ENCODE data around the gene TEDC1.

Gene TEDC1

DNA sequence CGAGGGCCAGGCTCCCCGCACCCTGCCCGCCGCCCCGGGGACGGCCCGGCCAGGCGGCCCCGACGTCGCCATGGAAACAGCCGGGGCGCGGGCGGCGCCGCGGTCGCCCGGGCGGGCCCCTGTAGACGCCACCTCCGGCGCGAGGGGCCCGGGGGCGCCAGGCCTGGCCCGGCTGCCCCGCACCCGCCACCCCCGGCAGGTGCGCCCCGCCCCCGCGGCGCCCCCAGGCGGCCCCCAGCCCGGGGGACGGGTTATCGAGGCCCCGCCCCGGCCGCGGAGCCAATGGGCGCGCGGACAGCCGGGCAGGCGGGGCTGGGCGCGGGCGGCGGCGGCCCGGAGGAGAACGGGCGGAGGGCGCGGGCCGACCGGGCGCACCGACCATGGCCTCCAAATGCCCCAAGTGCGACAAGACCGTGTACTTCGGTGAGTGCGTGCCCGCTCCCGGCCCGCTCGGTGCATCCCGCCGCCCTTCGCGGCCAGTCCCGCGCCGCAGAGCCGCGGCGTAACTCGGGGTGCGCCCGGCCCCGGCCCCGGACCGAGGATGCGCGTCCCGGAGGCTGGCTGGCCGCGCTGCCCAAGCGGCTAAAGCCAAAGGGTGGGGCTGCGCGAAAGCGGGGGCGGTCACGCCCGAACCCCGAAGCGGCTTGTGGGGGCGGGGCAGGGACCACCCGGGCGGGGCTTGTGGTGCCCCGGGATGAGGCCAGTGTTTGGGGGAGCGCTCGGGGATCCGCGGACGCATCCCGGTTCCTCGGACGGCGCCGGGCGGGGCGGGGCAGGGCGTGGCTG is 16.4 kb upstream of the TEDC1 start, which contains the start of gene CRIP2:
TSS of gene CRIP2 (plus strand) at position 339 of the 786 bp plus-strand sequence. CDS start at position 381, 42 bp downstream.
- FAIRE-seq: no peak

DNA sequence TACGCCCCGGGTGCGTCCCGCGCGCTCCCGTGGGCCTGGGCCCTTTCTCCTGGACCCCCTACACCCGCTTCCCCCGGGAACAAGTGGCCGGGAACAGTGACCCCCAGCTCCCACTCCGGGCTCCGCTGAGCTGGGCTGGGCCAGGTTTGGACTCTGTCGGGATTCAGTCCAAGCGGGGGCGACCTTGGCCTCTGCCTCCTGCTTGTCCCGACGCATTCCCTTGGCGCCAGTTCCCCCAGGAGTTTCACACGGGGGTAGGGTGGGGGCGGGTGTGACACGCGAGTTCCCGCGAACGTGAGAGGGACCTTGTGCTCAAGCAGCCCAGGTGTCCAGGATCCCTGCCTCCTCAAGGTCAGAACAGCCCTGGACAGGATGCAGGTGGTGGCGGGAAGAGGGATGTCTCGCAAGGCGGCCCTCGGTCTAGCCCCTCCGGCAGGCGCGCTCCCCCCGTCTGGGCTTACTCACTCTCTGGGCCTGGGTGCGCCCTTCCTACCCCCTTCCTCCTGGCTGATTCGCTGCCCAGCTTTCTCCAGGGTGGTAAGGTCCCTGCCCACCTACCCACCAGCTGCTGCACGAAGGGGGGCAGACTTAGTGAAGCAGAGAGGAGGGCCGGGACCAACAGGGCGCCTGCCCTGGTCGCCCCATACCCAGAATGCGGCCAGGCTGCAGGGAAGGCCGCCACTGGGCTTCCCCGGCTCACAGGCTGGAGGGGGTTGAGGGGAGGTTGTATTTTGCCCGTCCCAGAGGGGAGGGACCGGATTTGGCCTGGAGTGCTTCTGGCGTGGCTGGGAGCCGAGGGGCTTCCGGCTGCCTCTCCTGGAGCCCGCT is 15.6 kb upstream of the TEDC1 start:
- no peak for FAIRE-seq

DNA sequence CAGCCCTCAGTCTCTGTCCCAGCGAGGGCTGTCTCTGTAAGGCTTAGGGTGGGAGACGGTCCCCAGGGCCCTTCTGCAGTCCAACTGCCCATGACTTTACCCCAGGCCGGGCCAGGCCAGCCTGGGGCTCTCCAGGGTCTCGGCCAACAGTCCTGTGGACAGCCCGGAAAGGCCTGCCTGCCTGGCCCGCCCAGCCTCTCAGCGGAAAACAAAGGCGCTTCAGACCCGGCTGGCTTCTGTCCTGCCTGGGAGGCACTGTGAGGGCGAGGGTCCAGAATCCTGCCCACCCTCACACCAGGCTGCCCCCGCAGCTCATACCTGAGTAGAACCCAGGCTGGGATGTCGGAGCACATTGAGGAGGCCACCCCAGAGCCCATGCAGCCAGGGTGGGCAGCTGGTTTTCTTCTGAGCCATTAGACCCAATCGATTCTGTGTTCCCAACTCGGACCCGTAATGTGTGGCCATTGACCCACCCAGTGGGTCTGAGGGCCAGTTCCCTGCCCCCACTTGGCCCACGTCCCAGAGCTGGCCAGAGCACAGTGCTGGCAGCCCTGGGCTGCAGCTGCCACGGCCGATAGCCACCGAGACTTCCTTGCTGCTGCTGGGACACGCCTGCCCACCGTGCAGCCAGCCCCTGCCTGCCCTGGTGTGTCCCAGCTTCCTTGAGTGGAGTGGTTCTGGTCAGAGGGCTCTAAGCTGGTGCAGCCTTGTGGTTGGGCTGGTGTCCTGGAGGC is 14.8 kb upstream of the TEDC1 start:
- FAIRE-seq: no peak

DNA sequence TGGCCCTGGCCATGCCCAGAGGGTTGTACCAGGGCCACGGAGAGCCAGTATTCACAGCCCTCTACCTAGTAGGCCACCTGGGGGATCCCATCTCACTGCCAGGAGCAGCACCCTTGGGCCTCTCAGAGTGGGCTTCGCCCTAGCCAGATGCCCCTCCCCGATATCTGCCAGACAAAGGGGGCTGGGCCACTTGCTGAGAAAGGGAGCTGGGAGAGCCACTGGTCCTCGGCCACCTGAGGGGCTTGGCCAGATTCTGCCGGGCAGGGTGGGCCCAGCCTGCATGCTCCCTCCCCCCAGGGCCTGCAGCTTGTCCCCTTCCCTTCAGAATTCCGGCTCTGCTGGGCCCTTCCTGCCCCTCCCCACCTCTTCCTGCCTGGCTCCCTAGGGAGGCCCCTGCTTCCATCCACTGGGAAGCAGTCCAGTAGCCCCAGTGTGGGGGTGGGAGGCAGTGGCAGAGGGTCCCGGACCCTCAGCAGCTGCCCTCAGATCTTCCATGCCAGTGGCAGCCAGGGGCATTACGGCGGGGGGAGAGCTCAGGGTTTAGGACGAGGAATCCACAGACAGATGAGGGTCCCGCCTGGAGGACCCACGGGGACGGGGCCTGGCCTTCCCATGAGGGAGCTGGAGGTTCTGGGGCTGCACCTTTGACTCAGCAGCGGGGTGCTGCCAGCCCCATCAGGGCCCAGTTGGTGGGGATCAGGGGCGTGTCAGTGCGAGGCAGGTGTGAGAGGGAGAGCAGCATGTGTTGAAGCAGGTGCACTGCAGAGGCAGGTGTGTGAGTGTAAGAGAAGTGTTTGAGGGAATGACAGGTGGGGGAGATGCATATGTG is 14.0 kb upstream of the TEDC1 start:
- FAIRE-seq: no peak

DNA sequence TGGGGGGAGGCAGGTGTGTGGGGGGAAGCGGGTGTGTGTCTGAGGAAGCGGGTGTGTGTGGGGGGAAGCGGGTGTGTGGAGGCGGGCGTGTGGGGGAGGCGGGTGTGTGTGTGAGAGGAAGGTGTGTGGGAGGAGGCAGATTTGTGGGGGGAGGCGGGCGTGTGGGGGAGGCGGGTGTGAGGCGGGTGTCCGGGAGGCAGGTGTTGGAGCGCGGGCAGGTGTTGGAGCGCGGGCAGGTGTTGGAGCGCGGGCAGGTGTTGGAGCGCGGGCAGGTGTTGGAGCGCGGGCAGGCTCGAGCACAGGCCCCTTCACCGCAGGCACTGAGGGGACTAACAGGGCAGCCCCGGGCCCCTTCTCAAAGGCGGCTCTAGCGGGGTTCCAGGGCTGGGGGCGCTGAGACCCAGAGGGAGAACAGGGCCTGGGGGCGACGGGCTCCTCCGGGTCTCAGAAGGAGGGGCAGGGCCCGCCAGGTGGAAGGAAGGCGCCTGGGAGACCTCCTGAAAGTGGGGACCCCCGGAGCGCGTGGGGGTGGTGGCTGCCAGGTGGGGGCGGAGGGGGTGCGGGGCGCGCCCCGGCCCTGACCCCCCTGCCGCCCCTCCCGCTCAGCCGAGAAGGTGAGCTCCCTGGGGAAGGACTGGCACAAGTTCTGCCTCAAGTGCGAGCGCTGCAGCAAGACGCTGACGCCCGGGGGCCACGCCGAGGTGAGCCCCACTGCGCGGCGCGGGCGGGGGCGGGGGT is 13.2 kb upstream of the TEDC1 start:
- no peak for FAIRE-seq

DNA sequence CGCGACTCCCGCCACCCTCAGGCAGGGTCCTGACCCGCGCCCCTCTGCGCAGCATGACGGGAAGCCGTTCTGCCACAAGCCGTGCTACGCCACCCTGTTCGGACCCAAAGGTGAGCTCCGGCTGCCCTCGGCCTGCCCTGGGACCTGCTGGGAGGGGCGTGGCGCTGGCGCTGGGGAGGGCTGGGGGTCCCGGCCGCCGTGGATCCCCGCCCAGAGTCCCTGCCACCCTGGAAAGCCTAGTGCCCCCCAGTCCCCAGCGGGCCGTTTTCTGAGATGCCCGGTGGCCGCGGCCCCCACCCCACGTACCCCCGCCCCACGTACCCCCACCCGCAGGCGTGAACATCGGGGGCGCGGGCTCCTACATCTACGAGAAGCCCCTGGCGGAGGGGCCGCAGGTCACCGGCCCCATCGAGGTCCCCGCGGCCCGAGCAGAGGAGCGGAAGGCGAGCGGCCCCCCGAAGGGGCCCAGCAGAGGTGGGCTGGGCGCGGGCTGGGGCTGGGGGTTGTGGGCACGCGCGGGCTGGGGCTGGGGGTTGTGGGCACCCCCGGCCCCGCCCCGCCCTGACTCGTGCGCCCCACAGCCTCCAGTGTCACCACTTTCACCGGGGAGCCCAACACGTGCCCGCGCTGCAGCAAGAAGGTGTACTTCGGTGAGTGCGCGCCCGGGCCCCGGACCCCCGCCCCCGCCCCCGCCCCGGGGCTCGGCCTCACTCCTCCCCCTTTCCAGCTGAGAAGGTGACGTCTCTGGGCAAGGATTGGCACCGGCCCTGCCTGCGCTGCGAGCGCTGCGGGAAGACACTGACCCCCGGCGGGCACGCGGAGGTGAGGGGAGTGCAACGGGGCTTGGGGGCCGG is 12.4 kb upstream of the TEDC1 start:
- FAIRE-seq: no peak

DNA sequence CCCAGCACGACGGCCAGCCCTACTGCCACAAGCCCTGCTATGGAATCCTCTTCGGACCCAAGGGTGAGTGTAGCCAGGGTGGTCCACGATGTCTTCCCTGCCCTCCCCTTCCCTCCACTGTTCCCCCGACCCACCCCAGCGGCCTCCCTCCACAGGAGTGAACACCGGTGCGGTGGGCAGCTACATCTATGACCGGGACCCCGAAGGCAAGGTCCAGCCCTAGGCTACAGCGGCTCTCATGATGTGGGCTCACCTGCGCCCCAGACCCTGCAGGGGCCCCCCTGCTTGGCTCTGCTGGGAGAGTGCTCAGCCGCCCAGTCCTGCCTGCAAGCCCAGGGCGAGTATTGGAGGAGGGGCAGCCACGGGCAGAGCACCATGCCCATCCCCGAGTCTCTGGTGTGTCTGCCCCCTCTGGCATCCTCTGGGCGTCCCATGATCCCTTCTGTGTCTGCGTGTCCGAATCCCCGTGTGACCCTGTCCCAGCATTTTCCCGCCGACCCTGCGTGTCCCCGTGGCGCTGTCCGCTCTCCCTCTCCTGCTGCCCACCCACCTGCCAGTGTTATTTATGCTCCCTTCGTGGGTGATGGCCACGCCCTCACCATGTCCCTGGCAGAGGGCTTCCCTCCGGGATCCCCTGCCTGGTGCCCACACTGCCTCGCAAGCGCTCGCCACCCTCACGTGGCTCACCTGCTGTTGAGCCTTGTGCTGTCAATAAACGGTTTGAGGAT is 11.5 kb upstream of the TEDC1 start:
- FAIRE-seq: no peak

DNA sequence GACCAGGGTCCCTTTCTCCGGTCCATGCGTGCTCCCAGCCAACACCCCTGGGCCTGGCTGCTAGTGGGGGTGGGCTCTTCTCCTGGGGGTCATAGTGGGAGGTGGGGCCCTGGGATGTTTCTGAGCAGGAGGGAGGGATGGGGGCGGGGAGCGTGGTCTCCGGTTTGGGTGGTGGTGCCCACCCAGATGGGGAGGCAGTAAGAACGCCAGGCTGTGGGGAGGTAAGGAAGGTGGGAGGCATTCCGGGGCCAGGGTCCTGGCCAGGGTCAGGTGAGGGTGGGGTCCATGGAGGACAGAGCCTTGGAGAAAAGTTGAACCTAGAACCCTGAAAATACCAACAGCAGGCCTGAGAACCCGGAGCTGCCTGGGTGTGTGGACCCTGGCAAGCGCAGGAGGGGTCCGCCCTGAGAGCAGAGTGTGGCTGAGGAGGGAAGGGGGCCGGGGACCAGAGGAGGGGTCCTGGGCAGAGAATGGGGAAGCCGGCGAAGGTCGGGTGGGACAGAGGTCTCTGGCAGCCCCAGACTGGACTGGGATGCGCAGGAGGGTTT is 10.8 kb upstream of the TEDC1 start:
- FAIRE-seq: no peak

DNA sequence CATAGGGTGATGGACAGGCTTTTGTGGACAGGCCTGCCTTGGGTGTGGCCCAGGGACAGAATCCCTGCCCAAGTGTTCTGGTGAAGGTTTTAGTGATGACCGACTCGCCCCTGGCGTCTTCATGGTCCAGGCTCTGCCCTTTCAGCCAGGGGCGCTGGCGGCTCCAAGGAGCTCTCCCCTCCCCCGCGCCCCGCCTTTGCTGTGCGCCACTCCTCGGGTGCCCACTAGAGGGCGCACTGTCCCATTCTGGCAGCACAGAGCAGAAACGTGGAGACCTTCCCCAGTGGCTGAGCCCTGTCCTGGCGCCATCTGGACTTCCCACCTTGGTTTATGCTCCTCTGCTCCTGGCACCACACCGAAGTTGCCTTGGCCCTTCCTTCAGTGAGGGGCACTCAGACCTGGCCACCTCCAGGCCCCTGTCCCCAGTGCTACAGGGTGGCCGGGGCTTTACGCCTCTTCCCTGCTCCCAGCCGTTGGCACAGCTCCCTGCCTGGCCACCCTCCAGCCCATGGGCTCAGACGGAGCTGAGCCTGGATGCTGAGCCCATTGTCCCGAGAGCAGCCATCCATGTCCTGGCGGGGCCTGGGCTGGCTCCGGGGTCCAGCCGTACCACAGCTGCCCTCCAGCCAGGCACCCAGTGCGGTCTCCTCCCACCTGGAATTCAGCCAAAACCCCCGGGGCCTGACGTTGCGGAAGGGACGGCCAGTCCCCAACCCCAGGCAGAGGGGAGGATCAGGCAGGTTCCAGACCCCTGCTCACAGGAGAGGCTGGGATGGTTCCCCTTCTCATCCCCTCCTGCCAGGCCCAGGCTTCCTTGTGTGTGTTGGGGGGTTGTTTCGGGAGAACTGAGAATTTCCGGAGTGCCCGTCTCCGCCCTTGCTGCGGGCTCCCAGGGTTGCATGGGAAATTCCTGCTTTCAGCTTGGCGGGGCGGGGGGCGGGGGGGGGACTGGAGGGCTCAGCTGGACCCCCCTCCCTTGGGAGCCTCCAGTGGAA is 9.9 kb upstream of the TEDC1 start:
- FAIRE-seq: peak; percentile 95

DNA sequence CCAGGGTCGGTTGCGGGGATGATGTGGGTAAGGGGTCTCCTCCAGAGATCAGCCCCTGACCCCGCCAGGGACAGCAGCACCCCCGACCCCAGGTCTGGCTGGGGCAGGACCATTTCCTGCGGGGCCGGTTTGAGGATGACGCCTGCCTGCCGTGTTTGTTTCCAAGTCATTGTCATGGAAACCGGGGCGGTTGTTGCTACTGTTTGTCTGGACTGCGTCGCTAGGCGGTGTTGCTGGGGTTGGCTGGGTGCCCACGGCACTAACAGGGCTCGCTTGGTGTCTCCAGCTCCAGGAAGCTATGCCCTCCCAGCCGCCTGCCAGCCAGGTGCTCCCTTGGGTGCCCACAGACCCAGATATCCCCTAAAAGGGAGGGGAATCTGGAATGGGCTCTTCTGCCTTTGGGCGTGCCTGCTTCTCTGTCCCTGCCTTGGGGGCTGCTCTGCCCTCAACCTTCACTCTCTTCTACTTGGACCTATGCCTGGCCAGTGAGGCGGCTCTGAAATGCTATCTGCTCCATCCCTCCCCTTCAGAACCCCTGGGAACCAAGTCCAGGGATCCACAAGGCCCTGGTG is 9.1 kb upstream of the TEDC1 start:
- peak; percentile 83 for FAIRE-seq

DNA sequence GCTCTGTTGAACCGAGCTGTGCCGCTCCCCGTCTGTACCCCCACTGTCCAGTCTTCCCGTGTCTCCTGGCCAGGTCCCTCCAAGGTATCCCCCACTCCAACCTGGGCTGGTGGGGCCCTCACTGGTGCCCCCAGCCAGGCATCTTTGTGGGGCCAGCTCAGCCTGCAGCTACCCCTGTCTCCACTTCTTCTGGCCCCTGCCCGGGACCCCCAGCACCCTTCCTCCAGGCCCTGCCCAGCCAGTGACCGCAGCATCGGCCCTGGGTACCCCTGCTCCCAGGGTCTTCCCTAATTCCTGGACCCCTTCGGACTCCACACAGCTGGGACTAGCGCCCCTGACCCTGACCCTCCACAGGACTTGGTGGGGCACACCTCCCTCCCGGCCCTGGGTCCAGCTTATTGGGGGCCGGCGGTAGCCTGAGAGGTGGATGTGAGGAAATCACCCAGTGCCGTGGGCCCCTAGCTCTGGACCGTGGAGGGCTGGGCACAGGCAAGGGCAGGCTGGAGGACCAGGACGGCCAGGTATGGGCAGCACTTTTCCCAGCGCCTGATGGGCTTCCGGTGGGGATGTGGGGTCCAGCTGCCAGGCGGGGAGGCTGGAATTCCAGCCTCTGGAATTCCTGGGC is 8.4 kb upstream of the TEDC1 start:
- no peak for FAIRE-seq

DNA sequence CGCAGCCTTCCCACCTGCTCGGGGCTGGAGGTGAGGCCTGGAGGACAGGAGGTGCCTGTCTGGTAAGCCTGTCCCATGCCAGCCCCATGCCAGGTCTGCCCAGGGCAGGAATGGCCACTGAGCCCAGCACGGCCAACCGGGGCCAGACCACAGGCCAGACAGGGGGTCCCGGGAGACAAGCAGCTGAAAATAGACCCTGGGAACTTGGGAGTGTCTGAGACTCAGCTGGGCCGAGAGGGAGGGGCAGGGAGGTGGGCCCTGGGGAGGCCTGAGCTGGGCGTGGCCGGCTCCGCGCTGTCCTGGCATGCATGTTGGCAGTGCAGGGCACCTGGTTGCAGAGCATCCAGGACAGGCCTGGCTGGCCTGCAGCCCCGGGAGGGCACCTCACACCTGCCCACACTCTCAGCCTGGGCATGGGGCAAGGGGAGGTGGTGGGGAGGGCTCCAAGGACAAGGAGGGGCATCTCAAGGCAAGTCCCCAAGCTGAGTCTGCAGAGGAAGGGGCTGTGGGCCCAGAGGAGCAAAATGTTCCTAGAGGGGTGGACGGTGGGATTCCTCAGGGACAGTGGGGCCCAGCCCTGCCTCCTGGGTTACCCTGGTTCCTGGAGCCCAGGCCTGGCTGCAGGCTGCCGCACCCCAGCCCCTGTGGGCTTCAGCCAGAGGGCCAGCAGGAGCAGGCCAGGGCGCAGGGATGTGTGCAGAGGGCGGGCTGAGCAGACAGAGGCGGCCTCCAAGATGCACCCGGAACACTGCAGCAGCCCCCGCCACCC is 7.6 kb upstream of the TEDC1 start:
- FAIRE-seq: no peak

DNA sequence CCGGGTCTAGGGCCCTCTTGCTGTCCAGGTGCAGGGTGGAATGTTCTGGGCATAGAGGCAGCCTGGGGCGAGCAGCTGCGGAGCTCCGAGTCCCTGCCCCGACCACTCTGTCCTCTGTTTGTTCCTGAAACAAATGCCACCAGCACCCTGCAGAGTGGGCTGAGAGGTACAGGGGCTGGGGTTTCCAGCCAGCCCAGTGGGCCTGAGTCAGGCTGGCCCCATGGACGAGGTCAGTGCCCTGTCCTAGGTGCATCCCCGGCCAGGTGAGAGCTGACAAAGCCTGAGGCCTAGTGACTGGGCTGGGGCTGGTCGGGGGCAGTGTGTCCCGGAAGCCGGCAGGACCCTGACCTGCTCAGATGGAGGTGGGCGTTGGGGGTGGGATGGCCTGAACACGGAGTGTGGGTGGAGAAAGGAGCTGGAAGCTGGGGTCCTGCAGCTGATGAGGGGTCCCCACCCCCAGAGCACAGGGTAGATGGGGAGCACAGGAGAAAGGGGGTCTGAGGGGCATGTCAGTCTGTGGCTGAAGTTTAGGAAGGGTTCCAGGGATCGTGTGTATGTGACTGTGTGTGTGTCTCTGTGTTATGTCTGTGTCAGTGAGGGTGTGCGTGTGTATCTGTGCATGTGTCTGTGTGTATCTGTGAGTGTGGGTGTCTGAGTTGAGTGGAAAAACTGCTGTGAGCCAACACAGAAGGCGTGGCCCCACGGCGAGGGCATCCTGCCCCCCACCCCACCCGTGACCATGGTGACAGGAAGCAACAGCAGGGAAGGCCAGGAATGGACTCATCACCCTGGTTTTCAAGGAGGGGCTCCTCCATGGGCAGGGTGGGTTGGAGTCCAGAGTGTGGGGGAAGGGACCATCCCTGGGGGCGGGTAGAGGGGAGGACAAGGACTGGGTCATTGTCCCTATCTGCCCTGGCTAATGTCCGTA is 6.7 kb upstream of the TEDC1 start:
- FAIRE-seq: no peak

DNA sequence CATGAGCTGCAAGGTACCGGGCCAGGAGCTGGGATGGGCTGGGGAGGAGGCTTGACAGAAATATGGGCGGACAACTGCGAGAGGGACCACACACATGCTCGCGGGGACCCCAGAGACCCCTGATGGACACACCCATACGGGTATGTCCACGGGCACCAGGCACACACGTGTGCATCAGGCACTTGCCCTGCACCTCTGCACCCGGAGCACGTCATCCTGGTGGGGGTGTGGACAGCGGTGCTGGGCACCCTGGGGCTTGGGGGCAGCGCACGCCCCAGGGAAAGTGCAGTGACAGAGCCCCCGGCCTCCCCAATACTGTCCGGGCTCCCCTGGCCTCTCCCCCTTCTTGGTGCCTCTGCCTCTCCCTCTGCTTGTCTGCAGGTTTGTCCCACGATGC is 6.1 kb upstream of the TEDC1 start:
- no peak for FAIRE-seq

DNA sequence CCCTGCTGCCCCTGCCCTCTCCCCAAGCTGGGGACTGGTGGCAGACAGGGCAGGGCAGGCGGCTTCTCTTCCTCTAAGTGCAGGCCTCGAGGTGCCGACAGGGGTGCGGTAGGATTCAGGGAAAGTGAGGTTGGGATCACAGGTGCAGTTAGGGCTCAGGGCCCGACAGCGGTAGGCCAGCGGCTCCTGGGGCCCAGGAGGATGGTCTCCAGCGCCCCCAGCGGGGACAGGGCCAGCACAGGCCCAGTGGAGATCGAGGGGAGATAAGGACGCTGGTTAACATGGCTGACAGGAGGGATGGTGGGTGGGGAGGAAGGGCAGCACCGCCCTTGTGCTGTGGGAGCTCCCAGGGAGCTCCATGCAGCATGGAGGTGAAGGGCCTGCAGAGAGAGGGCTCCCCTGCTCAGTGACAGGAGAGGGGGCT is 5.3 kb upstream of the TEDC1 start:
- no peak for FAIRE-seq
